Stimulated activated CD4-positive, alpha-beta T cell treated with anti-CD3 and anti-CD28 coated beads, Interleukin-4, amount 100 ng/mL, for 1 hour (primary cell): ENCODE data around the gene MDM2.
"Not testable (repeated sequence)": the region's sequence is repeated elsewhere in the genome, so short reads cannot be mapped to it uniquely, and the experiment has no call there.

ENCODE experiments used
- DNase-seq: peaks from one replicate; pipeline ENCODE4 v3.0.0-alpha.2; 2020

Gene MDM2

DNA sequence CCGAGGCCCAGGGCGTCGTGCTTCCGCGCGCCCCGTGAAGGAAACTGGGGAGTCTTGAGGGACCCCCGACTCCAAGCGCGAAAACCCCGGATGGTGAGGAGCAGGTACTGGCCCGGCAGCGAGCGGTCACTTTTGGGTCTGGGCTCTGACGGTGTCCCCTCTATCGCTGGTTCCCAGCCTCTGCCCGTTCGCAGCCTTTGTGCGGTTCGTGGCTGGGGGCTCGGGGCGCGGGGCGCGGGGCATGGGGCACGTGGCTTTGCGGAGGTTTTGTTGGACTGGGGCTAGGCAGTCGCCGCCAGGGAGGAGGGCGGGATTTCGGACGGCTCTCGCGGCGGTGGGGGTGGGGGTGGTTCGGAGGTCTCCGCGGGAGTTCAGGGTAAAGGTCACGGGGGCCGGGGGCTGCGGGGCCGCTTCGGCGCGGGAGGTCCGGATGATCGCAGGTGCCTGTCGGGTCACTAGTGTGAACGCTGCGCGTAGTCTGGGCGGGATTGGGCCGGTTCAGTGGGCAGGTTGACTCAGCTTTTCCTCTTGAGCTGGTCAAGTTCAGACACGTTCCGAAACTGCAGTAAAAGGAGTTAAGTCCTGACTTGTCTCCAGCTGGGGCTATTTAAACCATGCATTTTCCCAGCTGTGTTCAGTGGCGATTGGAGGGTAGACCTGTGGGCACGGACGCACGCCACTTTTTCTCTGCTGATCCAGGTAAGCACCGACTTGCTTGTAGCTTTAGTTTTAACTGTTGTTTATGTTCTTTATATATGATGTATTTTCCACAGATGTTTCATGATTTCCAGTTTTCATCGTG, 612 bp downstream of the MDM2 start:
- peak; percentile 51 for DNase-seq

DNA sequence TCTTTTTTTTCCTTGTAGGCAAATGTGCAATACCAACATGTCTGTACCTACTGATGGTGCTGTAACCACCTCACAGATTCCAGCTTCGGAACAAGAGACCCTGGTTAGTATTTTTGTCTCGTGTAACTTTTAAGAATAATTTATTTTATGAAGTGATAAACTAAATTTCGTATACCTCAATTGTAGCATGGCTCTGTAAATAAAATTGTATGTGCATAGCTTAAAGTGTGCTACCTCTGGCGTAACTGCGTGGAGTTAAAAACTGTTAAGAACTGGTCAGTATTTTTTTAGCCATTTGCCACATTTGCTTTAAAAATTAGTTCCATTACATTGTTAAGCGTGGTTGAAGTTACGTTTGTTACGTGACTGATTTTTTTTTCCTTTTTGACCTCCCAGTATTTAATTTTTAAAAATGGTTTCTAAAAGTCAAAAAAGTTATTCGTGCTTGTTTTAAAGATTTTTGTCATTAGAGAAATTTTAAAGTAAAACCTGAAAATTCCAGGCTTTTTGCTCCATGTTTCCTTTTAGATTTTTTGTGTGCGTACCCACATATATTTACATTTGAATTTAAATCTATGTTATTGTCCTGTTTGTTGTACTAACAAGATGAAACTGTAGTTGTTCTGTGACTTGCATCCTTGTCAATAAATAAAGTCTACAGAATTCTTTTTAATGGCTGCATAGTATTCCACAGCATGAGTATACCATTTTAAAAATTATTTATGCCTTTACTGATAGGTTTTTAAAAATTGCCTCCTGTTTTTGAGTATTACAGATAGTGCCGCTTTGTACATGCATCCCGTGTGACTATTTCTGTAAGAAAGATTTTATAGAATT, 1.4 kb downstream of the MDM2 start:
- DNase-seq, result no peak

DNA sequence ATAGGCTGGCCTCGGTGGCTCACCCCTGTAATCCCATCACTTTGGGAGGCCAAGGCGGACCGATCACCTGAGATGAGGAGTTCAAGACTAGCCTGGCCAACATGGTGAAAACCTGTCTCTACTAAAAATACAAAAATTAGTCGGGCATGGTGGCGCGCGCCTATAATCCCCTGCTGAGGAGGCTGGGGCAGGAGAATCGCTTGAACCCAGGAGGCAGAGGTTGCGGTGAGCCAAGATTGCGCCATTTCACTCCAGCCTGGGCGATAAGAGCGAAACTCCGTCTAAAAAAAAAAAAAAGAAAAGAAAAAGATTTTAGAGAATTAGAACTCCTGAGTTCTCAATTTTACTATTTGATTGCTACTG, 2.0 kb downstream of the MDM2 start:
- not testable (repeated sequence) for DNase-seq

DNA sequence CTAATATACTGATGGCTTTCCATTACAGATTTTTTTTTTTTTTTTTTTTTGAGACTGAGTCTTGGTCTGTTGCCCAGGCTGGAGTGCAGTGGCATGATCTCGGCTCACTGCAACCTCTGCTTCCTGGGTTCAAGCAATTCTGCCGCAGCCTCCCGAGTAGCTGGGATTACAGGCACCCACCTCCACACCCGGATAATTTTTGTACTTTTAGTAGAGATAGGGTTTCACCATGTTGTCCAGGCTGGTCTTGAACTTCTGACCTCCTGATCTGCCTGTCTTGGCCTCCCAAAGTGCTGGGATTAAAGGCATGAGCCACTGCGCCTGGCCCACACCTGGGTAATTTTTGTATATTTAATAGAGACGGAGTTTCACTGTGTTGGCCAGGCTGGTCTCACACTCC, 3.6 kb downstream of the MDM2 start:
- not testable (repeated sequence) for DNase-seq

DNA sequence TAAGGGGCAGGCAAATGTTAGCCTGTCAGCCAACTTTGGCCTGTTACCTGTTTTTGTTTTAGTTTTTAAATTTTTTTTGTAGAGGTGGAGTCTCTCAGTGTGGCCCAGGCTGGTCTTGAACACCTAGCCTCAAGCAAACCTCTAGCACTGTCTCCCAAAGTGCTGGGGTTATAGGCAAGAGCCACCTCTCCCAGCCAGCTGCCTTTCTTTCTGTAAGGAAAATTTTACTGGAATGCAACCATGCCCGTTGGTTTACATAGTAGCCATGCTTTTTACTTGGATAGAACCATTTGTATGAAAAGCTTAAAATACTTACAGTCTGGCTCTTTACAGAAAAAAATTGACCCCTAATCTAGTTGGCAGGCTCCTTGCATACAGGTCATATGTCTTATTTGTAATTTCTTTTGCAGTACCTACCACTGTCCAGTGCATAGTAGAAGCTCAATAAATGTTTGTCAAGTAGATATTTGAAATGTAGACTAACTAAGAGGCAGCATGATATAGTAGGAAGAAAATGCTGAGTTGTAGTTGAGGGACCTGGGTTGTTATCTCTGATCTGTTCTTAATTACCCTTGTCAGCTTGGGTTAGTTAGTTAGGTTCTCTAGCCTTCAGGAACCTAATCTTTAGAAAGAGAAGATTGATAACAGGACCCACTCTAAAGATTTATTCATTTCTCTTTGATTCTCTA, 4.7 kb downstream of the MDM2 start:
- no peak for DNase-seq

DNA sequence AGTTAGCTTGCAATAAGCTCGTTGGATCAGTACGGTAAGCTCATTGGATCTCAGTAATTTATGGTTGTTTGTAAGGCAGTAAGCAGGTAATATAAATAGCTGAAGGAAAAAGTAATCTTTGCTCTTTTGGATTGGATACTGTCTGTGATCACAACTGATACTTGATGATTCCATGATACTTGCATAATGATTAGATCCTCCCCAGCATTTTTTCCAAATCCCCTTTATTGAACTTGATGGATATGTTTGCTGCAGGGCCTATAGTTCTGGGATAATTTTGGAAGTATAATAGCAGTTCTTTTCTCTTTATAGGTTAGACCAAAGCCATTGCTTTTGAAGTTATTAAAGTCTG, 5.2 kb downstream of the MDM2 start:
- DNase-seq, result no peak

DNA sequence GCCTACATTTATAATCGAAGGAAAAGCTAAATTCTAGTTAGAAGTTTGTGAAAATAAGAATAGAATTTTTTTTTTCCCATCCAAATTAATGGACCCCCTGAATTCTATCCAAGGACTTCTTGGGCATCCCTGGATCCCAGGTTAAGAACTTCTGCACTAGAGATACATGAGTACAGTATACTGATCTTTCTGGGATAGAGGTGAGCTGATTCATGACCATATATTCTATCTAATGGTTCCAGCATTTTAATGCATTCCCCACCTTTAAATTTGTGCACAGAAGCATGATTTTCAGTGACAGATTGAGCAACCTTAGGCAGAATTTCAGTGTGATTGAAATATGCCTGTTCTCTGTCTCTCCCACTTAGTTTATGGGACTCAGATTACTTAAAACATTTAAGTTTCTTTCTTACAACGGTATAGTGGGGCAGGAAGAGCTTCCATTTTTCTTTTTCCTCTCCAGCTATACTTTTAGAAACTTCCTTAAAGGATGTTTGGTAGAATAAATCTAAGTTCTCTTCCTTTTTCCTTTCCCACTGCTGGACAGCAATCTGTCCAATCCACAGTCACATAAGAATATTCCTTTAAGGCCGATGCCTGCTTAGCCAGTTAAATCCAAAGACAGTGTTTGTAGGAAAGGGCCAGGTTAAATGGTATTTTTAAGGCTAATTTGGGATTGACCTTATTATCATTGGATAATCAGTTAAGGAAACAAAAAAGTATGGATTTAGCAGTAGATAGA, 6.7 kb downstream of the MDM2 start:
- DNase-seq, result no peak

DNA sequence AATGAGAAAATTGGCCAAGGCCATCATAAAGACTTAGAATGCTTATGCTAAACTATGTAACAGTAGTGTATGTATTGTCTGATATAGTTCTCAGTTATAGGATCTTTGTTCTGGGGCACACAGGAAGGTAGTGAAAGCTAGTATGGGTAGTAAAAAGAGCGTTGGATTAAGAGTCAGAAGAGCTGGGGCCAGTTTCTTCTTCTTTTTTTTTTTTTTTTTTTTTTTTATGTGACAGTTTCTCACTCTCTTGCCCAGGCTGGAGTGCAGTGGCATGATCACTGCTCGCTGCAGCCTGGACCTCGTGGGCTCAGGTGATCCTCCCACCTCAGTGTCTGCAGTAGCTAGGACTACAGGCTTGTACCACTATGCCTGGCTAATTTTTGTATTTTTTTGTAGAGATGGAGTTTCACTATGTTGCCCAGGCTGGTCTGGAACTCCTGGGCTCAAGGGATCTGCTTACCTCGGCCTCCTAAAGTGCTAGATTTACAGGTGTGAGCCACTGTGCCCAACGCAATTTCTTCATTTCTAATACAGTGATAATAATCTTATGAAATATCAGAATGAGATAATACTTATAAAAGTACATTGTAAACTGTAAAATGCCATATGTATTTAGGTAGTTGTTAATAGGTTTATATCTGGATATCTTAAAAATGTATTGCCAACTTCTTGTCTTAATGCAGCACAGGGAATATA, 7.4 kb downstream of the MDM2 start:
- DNase-seq, result no peak

DNA sequence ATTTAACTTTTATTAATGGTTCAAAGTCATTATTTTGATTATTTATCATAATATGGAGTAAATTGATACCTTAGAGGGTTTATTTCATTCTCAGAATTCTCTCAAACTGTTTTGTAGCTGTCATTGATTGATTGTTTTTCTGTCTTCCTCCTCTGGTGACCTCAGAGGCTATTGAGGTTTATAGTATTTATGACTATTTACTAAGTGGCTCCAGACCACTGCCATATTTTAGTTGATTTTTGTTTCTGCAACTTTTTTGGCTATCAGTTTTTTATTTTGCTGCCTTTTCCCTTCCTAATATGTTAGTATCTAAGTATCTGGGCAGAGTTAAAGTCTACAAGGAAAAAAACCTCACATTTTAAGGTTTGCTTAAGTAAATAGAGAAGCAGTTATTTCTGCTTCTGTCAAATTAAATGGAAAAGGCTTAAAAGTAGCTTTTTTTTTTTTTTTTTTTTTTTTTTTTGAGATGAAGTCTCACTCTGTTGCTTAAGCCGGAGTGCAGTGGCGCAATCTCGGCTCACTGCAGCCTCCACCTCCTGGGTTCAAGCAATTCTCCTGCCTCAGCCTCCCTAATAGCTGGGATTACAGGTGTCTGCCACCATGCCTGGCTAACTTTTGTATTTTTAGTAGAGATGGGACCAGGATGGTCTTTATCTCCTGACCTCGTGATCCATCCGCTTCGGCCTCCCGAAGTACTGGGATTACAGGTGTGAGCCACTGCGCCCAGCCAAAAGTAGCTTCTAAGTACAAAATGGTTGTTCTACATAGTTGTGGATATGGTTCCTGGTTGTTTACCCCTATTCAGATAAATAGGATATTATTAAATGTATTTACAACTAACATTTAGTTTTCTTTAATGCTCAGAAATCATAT, 8.2 kb downstream of the MDM2 start:
- no peak for DNase-seq

DNA sequence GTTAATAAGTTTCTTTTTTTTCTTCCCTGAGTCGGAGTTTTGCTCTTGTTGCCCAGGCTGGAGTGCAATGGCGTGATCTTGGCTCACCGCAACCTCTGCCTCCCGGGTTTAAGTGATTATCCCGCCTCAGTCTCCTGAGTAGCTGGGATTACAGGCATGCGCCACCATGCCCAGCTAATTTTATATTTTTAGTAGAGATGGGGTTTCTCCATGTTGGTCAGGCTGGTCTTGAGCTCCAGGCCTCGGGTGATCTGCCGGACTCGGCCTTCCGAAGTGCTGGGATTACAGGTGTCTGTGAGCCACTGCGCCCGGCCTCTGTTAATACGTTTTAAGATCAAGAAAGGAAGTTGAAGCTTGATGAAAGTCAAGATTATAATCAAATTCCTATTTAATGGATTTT, 11.5 kb downstream of the MDM2 start:
- not testable (repeated sequence) for DNase-seq

DNA sequence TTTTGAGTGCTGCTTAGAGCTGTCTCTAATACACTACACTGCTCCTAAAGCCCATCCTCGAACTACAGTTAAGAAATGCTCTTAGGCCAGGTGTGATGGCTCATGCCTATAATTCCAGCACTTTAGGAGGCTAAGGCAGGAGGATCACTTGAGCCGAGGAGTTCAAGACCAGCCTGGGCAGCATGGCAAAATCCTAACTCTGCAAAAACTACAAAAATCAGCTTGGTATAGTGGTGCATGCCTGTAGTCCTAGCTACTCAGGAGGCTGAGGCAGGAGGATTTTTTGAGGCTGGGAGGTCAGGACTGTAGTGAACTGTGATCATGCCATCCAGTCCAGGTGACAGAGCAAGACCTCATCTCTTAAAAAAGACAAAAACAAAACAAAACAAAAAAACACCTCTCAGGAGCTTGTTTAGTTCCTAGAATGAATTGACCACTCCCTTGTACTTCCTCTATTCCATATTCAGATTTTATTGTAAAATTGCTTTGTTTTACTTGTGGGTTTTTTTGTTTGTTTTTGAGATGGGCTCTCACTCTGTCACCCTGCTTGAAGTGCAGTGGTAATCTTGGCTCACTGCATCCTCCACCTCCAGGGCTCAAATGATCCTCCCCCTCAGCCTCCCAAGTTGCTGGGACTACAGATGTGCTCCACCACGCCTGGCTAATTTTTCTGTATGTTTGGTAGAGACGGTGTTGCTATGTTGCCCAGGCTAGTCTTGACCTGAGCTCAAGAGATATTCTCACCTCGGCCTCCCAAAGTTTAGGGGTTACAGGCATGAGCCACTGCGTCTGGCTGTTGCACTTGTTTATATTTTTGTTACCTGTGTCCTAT, 13.6 kb downstream of the MDM2 start:
- no peak for DNase-seq

DNA sequence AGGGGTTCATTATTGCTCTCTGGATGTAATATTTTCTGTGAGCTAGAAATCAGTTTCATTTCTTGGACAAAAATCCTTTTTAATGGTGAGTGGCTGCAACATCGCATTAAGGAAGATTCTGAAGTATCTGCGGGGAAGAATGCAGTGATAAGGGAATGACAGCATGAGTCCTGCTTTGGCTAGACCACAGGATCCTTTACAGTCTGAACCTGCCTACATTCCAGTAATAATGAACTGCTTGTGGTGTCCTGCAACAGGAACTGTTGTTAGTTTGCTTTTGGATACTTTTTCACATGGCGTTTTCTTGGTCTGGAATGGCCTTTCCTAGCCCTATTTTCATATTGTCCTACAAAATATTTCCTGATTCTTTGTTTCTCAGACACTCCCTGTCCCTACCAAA, 15.7 kb downstream of the MDM2 start:
- no peak for DNase-seq

DNA sequence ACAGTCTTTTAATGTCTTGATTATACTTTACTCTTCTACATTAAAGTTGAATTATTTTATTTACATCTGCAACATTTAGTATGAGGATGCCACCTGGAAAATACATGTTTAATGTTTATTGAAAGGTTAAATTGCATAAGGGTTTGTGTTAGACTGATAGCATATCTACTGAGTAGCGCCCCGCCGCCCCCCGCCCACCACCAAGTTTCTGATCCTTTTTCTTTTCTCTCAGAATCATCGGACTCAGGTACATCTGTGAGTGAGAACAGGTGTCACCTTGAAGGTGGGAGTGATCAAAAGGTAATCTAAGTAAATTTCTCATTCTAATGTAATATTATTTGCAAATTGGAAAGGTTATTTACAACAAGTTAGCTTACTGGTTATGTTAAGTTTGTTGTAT, 16.2 kb downstream of the MDM2 start:
- no peak for DNase-seq

DNA sequence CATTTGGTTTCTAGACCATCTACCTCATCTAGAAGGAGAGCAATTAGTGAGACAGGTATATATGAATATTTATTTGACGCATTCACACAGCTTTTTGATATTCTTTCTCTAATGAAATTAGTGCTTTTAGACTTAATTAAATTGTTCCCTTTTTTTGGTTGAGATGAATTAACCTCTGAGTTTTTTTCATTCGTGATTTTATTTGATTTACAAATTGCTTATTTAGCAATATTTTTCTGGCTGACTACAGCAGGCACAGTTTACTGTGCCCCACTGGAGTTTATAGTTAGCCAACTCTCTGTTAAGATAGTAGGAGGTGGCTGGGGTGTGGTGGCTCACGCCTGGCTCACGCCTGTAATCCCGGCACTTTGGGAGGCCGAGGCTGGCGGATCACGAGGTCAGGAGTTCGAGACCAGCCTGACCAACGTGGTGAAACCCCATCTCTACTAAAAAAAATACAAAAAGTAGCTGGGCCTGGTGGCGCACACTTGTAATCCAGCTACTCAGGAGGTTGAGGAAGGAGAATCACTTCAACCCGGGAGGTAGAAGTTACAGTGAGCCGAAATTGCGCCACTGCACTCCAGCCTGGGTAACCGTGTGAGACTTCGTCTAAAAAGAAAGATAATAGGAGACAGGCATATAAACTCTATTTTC, 16.7 kb downstream of the MDM2 start:
- DNase-seq, result no peak

DNA sequence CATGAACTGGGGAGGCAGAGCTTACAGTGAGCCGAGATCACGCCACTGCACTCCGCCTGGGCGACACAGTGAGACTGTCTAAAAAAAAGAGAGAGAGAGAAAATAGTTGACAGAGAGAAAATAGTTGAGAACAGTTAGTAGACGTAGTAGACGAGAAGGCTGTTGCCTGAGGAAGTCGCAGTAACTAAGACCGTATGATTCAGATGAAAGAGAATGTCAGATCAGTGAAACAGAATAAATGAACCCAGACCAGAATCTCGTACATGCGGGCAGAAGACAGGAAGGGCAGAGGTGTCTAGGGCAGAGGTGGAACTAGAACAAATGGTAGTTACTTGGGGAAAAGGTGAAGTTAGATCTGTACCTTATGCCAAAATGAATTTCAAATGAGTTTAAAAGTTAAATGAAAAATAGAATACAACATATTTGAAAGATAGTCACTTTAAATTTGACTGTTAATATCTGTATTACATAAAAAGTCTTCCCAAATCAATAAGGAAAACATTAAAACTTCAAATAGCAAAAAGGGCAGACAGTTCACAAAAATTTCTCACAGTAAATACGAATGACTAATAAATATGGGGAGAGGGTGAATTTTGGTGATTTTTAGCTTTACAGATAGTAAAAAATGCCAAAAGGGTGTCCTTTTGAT, 17.7 kb downstream of the MDM2 start:
- DNase-seq, result no peak

DNA sequence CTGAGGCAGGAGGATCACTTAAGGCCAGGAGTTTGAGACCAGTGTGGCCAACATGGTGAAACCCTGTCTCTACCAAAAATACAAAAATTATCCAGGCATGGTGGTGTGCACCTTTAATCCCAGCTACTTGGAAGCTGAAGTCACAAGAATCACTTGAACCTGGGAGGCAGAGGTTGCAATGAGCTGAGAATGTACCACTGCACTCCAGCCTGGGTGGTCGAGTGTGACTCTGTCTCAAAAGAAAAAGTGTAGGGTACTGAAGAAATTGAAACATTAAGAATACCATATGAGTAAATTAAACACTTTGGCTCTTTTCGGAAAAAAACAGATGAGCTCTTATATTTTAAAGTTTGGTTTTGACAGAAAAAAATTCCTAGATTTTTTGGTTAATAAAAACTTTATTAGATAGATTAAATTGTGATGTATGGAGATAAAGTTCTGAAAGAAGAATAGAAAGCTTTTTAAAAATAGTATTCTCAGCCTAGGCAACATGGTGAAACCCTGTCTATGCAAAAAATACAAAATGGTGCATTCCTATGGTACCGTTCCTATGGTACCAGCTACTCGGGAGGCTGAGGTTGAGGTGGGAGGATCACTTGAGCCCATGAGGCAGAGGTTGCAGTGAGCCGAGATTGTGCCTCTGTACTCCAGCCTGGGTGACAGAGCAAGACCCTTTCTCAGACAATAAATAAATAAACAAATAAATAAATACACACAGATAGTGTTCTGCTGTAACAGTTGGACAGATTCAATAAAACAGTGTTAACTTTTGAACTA, 20.1 kb downstream of the MDM2 start:
- DNase-seq, result no peak

DNA sequence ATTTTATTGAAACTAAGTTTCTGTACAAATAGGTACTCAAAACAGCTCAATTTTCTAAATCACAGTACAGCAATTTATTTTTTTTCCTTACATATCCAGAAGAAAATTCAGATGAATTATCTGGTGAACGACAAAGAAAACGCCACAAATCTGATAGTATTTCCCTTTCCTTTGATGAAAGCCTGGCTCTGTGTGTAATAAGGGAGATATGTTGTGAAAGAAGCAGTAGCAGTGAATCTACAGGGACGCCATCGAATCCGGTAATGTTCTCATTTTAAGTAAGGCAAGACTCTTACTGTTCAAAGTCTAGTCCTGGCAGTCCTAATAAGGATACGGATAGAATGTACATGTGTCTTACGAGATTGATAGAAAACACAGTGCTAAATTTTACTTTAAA, 20.7 kb downstream of the MDM2 start:
- DNase-seq, result no peak

DNA sequence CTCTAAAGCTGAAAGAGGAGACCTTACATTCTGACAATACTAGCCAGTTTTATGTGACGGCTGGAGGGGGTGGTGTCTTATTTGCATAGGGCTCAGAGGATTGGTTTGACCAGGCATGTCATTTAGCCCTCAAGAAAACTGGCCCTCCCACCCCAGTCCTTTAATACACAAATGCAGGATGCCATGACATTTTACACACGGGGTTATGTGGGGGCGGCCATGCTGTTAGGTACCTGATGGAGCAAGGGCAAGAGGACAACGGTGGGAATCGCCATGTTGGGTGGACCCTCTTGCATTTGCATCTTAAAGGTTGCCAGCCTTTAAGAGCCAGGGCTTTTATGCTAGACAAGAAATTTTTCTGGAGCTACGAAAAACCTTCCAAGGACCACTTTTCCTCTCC, 23.3 kb downstream of the MDM2 start:
- no peak for DNase-seq
